Activated CD8-positive, alpha-beta memory T cell treated with anti-CD3 and anti-CD28 coated beads for 4 hours (primary cell): ENCODE measurements around the gene DCDC1.

Experiments
- DNase-seq, 2 donors: peaks; one replicate each; pipeline ENCODE4 v3.0.0-alpha.2; 2020; ENCODE audit warnings: low read depth in 2 of 2

Gene DCDC1

DNA sequence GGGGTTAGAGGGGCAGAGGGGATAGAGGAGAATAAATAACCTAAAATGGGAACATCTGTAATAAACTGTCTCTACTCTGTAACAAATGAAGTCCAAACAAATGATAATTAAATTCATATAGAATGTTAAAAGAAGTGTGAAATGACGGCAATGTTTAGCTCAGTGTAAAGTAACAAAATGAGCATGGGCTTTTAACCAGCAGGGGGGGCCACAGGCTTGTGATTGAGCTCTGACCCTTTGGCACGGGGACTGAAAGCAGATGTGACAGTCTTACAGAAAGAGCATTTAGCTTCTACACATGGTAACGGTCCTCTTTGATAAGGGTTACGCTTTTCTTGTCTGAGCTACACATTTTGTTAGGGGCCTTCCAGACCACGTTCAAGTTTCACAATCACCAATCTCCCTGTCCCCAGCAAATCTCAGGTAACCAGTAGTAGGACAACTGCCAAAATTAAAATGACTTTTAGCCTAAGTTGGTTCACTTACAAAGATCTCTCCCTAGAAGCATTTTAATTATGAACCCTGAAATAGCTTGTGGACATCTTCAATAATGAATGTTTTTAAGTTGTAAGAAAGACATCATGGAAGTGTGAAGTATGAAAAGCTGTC is 262.5 kb downstream of the DCDC1 start:
- peak in 1 of 2 donors; percentile 2 for DNase-seq

DNA sequence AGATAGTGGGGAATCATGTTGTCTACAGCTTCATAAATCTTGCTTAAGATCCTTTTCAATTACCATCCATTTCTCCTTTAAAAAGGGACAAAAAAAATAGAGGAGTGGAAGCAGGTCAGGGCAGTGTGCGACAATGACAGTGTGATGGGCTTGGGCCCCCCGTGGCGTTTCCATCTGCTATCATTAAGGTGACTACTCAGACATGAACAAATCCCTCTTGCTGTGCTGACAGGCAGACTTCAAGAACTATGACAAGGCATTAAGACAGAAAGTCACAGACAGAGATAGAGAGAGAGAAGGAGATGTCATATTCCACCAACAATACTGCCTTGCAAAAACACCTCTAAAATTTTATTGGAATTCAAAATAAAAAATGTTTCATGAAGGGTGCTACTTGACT is 263.2 kb downstream of the DCDC1 start:
- no peak for DNase-seq

DNA sequence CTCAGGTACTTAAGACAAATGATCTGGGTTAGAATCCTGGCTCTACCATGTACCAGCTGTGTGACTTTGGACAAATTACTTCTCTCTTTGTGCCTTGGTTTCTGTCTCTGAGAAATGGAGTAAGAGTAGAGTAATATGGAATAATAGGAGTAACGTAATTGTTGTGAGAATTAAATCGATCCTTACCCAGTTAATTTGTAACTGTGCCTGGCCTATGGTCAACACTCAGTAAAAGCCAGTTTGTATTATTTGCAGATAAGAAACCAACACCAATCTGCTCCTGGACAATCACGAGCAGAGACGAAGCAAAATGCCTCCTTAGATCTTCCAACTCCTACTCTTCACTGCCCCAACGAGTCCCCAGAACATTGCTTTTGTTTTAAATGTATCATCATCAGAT is 266.7 kb downstream of the DCDC1 start:
- DNase-seq: no peak

- DNase-seq: no peak
These were observed 267.2 kb downstream of the DCDC1 start for GRCh38 chr11:31102316-31102715.

GRCh38 chr11:31096191-31096805 is 273.2 kb downstream of the DCDC1 start:
- DNase-seq: no peak

DNA sequence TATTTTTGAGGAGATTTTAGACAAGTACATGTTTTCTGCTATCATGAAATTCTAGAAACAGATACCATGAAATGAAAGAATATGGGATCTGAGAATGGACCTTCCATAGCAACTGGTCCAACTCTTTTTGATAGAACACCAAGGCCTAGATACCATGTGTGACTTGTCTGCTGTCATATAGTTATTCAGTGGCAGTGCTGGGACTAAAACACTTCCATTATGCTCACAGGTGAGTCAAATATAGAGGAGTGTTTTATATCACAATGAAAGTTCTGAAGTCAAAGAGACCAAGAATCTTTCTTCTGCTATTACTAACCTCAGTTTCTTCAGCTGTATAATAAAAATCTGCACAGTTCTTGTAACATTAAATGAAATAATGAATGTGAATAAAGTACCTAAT is 276.9 kb downstream of the DCDC1 start:
- DNase-seq: no peak

GRCh38 chr11:31089117-31089516 is 280.4 kb downstream of the DCDC1 start:
- DNase-seq: no peak

- DNase-seq: no peak
These were observed 299.9 kb downstream of the DCDC1 start for GRCh38 chr11:31069447-31070205.

- DNase-seq: no peak
These were observed 308.7 kb downstream of the DCDC1 start for GRCh38 chr11:31060880-31061279.

GRCh38 chr11:31059529-31059928 is 310.0 kb downstream of the DCDC1 start:
- DNase-seq: no peak

DNA sequence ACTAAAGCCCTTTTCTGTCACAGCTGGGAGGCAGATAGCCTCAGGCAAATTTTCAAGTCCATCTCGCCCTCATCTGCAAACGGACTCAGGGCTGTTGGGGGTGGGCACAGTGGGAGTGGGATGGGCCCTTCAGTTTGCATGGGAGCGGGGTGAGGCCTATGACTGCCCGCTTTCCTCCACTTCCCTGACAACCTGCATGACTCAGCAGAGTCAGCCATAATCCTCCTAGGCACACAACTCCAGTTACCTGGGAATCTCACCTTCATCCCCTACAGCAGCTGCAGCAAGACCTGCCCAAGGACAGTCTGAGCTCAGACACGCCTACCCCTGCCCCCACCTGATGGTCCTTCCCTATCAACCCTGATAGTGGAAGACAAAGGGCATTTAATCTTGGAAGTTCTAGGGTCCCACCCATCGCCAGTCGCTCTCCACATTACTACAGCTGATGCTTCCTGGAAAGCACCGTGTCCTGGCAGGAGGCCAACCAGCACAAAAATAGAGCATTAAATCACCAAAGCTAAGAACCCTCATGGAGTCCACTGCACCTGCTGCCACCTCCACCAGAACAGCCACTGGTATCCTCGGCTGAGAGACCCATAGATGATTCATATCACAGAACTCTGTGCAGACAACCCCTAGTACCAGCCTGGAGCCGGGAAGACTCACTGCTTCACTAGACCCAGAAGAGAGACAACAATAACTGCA is 319.3 kb downstream of the DCDC1 start:
- DNase-seq: no peak

DNA sequence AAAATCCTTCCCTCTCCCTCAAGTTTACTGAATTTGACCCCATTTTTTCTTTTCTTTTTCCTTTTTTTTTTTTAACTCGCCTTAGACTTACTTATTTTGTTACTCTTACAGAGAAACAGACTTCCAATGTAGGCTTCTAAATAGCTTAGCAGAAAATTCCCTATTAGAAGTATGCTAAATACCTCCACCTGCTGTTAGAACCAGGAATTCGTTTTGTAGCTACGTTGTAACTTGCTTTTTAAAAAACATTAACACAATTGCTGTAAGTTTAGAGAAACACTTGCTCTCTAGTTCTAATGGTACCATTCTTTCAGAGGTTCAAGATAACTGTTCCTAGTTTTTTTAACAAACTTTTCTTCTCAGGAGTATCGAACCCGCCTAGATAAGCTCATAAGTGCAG is 324.2 kb downstream of the DCDC1 start:
- DNase-seq: no peak

GRCh38 chr11:31030138-31030792 is 339.3 kb downstream of the DCDC1 start:
- DNase-seq: no peak

GRCh38 chr11:31026315-31026714 is 343.2 kb downstream of the DCDC1 start:
- no peak for DNase-seq

DNA sequence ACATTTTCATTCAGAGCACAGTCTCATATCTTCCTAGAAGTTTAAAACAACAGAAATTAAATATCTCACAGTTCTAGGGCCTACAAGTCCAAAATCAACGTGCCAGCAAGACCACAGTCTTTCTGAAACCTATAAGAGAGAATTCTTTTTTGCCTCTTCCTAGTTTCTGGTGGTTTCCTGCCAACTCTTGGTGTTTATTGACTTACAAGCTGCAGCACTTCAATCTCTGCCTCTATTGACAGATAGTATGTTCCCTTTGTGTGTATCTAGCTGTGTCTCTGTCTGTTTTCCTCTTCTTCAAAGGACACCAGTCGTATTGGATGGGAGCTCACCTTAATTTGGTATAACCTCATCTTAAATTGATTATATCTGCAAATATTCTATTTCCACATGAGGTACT is 347.5 kb downstream of the DCDC1 start:
- DNase-seq: no peak

- no peak for DNase-seq
These were observed 349.8 kb downstream of the DCDC1 start for GRCh38 chr11:31019786-31020185.

DNA sequence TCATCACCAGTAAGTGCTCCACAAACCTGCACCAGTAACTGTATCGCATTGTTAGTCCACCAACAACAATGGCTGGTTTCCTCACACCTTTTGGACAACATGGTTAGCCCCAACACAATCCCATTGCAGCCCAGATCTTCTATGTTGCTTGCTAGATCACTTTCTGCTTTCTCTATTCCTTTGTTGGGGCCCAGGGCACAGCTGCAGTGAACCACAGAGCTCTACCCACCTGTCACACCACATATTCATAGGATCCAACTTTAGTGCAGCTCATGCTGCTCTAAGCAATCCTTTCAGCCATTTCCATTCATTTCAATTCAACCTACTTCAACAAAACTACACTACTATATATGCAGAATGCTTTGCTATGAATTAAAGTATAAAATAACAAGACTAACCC is 364.3 kb downstream of the DCDC1 start:
- no peak for DNase-seq

DNA sequence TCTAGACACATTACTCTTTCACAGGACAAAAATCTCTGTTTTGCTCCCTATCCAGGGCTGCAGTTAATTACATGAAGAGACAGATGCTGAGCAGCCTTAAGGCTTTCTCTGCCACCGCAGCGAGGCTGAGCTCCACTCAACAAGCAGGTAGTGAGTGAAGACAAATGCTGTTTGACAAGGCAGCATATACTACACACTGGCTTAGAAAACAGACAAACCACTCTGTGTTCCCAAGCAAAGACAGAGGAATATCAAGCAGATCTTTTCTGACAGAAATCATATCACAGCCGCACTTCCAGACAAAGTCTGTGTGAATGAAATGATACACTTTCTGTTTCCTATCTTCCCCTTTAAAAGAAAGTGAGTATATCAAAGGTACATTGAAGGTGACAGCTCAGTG is 368.1 kb downstream of the DCDC1 start:
- DNase-seq: no peak

GRCh38 chr11:31000381-31000780 is 369.2 kb downstream of the DCDC1 start:
- DNase-seq: no peak

DNA sequence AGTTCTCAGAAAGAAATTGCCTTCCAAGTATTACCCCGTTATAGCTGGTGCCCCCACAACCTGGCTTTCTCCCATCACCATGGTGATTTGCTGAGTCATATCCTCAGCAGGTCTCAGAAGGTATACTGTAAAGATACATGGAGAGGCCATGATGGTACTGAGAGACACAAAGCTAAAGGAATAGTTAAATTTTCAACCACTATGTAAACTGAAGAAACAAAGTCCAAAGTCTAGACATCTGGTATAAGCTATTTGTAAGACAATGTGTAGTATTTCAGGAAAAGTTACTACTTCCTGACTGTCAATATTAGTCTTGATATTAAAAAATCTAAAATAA is 377.1 kb downstream of the DCDC1 start:
- no peak for DNase-seq

- DNase-seq: no peak
These were observed 377.6 kb downstream of the DCDC1 start for GRCh38 chr11:30991802-30992512.

GRCh38 chr11:30991376-30991775 is 378.2 kb downstream of the DCDC1 start:
- no peak for DNase-seq
